GM12864 (cell line): ENCODE data around the gene PANK1.

ENCODE experiments used
- DNase-seq: peaks from one replicate; pipeline ENCODE4 v3.0.0-alpha.2; 2011; ENCODE audit warnings: low read depth
- H3K4me3 ChIP-seq: 2 replicates; pipeline ENCODE4 v1.5.1; 2011; ENCODE audit warnings: mild to moderate bottlenecking, low read depth, low read length, control low read depth
- TF ChIP-seq, protein P1 (sequence below): IDR thresholded peaks from 2 replicates; pipeline ENCODE4 v1.5.1; 2011; ENCODE audit warnings: low read depth, mild to moderate bottlenecking, moderate library complexity, low read length, control low read depth, inconsistent platforms; ENCODE audit errors: missing control alignments

PANK1 gene

GRCh38 chr10:89679986-89680385 is 34.9 kb upstream of the PANK1 start:
- TF ChIP-seq, protein P1, sequence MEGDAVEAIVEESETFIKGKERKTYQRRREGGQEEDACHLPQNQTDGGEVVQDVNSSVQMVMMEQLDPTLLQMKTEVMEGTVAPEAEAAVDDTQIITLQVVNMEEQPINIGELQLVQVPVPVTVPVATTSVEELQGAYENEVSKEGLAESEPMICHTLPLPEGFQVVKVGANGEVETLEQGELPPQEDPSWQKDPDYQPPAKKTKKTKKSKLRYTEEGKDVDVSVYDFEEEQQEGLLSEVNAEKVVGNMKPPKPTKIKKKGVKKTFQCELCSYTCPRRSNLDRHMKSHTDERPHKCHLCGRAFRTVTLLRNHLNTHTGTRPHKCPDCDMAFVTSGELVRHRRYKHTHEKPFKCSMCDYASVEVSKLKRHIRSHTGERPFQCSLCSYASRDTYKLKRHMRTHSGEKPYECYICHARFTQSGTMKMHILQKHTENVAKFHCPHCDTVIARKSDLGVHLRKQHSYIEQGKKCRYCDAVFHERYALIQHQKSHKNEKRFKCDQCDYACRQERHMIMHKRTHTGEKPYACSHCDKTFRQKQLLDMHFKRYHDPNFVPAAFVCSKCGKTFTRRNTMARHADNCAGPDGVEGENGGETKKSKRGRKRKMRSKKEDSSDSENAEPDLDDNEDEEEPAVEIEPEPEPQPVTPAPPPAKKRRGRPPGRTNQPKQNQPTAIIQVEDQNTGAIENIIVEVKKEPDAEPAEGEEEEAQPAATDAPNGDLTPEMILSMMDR = no peak
- no peak overlapping the region for H3K4me3 ChIP-seq
- DNase-seq = no peak

GRCh38 chr10:89677341-89677740 is 32.3 kb upstream of the PANK1 start:
- DNase-seq = no peak
- no peak overlapping the region for H3K4me3 ChIP-seq
- TF ChIP-seq, protein P1 = no peak

GRCh38 chr10:89670926-89671325 is 25.9 kb upstream of the PANK1 start:
- no peak for DNase-seq
- TF ChIP-seq, protein P1 = no peak
- H3K4me3 ChIP-seq = no peak overlapping the region

DNA sequence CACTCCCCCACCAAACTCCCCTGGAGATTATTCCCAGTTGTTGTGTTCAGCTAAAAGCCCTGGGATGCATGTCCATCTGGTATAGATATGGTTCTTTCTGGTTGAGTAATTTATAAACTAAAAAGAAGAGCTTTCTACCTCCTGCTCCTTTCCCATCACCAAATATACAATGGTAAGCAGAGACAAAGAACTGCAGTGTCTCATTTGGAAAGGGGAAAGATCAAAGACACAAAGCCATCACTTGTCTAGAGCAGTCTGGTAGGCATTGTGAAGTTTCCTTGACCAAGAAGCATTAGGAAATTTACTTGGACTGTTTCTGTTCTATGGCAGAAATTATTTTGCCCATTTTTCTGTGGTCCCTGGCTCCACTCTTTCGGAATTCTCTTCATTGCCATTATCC is 24.9 kb upstream of the PANK1 start:
- no peak overlapping the region for H3K4me3 ChIP-seq
- no peak for DNase-seq
- TF ChIP-seq, protein P1 = no peak

GRCh38 chr10:89668386-89669071 is 23.5 kb upstream of the PANK1 start:
- DNase-seq = no peak
- TF ChIP-seq, protein P1 = no peak
- no peak overlapping the region for H3K4me3 ChIP-seq

DNA sequence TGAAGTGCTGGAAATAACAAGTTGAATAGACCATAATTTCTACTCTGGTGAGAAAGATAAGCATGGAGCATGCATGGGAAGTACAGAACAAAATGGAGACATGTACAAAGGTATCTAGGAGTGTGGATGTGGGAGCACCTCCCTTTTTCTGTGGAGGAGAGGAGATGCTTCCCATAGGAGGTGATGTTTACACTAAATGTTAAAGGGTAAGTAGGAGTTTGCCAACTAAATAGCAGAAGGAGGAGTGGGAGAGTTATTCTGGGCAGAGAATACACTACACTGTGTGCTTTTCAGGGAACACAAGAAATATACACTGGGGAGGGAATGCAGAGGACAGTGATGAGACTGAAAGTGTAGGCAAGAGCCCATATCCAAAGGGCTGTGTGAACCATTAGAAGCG is 21.1 kb upstream of the PANK1 start:
- H3K4me3 ChIP-seq = no peak overlapping the region
- no peak for DNase-seq
- TF ChIP-seq, protein P1 = no peak

- TF ChIP-seq, protein P1 = peak; percentile 23
- no peak overlapping the region for H3K4me3 ChIP-seq
These were observed 20.3 kb upstream of the PANK1 start for GRCh38 chr10:89665302-89665701.

More at GRCh38 chr10:89665302-89665701, 20.3 kb upstream of the PANK1 start:
- no peak for DNase-seq
